GM21723 (cell line): Measurements from ENCODE around the gene FAM13A.

ENCODE experiments used
- ATAC-seq: cut with Tn5 transposase; IDR thresholded peaks from one replicate; pipeline ENCODE4 v1.9.1; 2021; ENCODE audit warnings: mild to moderate bottlenecking, moderate library complexity; ENCODE audit not compliant: unreplicated experiment

FAM13A gene

GRCh38 chr4:88730811-88731210, 326.2 kb downstream of the FAM13A start:
- no peak for ATAC-seq

- no peak for ATAC-seq
Measured at GRCh38 chr4:88729146-88729760, 327.7 kb downstream of the FAM13A start.

GRCh38 chr4:88728146-88728545, 328.8 kb downstream of the FAM13A start:
- no peak for ATAC-seq

GRCh38 chr4:88725986-88726385, 331.0 kb downstream of the FAM13A start:
- ATAC-seq = no peak

- no peak for ATAC-seq
Measured at GRCh38 chr4:88725143-88725542, 331.8 kb downstream of the FAM13A start.

GRCh38 chr4:88724406-88724805, 332.6 kb downstream of the FAM13A start:
- ATAC-seq = no peak

- no peak for ATAC-seq
Measured at GRCh38 chr4:88722828-88723227, 334.2 kb downstream of the FAM13A start.

GRCh38 chr4:88722276-88722780, 334.7 kb downstream of the FAM13A start:
- no peak for ATAC-seq

- no peak for ATAC-seq
Measured at GRCh38 chr4:88720451-88721428, 336.2 kb downstream of the FAM13A start.

GRCh38 chr4:88719381-88719780, 337.6 kb downstream of the FAM13A start:
- no peak for ATAC-seq

GRCh38 chr4:88718098-88718497, 338.9 kb downstream of the FAM13A start:
- no peak for ATAC-seq

- no peak for ATAC-seq
Measured at GRCh38 chr4:88713782-88714181, 343.2 kb downstream of the FAM13A start.

- no peak for ATAC-seq
Measured at GRCh38 chr4:88709989-88710388, 347.0 kb downstream of the FAM13A start.

GRCh38 chr4:88706574-88706973, 350.4 kb downstream of the FAM13A start:
- ATAC-seq = no peak

- no peak for ATAC-seq
Measured at GRCh38 chr4:88705805-88706492, 351.0 kb downstream of the FAM13A start.

GRCh38 chr4:88705223-88705622, 351.8 kb downstream of the FAM13A start:
- ATAC-seq = no peak

- ATAC-seq = no peak
Measured at GRCh38 chr4:88702782-88703181, 354.2 kb downstream of the FAM13A start.

- ATAC-seq = no peak
Measured at GRCh38 chr4:88698519-88698918, 358.5 kb downstream of the FAM13A start.

GRCh38 chr4:88697588-88698329, 359.2 kb downstream of the FAM13A start, which contains the start of gene NAP1L5:
Gene NAP1L5 (minus strand): TSS chr4:88697829. CDS start chr4:88697754, 75 bp downstream.
- peak; percentile 97 for ATAC-seq

GRCh38 chr4:88697141-88697540, 359.8 kb downstream of the FAM13A start:
- ATAC-seq = no peak
